Measurements from ENCODE around the gene ADGRD1.
"Not testable (repeated sequence)": the region's sequence is repeated elsewhere in the genome, so short reads cannot be mapped to it uniquely, and the experiment has no call there.

GRCh38 chr12:131128966-131129619 lies 175.4 kb downstream of the ADGRD1 start:
- TF ChIP-seq, protein P1, sequence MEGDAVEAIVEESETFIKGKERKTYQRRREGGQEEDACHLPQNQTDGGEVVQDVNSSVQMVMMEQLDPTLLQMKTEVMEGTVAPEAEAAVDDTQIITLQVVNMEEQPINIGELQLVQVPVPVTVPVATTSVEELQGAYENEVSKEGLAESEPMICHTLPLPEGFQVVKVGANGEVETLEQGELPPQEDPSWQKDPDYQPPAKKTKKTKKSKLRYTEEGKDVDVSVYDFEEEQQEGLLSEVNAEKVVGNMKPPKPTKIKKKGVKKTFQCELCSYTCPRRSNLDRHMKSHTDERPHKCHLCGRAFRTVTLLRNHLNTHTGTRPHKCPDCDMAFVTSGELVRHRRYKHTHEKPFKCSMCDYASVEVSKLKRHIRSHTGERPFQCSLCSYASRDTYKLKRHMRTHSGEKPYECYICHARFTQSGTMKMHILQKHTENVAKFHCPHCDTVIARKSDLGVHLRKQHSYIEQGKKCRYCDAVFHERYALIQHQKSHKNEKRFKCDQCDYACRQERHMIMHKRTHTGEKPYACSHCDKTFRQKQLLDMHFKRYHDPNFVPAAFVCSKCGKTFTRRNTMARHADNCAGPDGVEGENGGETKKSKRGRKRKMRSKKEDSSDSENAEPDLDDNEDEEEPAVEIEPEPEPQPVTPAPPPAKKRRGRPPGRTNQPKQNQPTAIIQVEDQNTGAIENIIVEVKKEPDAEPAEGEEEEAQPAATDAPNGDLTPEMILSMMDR (IDR thresholded peaks at IDR 0.05; ENCODE audit: insufficient read depth, low read length), result not testable (repeated sequence)
- not testable (repeated sequence) for TF ChIP-seq POLR2AphosphoS5 (IDR thresholded peaks at IDR 0.05; ENCODE audit: low read depth); SPI1 (IDR thresholded peaks at IDR 0.05; ENCODE audit: borderline replicate concordance, low read depth); GABPA (IDR thresholded peaks at IDR 0.05; ENCODE audit: low read depth)
- TF ChIP-seq, protein P2, sequence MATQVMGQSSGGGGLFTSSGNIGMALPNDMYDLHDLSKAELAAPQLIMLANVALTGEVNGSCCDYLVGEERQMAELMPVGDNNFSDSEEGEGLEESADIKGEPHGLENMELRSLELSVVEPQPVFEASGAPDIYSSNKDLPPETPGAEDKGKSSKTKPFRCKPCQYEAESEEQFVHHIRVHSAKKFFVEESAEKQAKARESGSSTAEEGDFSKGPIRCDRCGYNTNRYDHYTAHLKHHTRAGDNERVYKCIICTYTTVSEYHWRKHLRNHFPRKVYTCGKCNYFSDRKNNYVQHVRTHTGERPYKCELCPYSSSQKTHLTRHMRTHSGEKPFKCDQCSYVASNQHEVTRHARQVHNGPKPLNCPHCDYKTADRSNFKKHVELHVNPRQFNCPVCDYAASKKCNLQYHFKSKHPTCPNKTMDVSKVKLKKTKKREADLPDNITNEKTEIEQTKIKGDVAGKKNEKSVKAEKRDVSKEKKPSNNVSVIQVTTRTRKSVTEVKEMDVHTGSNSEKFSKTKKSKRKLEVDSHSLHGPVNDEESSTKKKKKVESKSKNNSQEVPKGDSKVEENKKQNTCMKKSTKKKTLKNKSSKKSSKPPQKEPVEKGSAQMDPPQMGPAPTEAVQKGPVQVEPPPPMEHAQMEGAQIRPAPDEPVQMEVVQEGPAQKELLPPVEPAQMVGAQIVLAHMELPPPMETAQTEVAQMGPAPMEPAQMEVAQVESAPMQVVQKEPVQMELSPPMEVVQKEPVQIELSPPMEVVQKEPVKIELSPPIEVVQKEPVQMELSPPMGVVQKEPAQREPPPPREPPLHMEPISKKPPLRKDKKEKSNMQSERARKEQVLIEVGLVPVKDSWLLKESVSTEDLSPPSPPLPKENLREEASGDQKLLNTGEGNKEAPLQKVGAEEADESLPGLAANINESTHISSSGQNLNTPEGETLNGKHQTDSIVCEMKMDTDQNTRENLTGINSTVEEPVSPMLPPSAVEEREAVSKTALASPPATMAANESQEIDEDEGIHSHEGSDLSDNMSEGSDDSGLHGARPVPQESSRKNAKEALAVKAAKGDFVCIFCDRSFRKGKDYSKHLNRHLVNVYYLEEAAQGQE (IDR thresholded peaks at IDR 0.05; ENCODE audit: insufficient replicate concordance, low read depth), result not testable (repeated sequence)
